Loucy (cell line): Measurements from ENCODE around the gene SCN5A.

Experiments used
- EZH2phosphoT487 ChIP-seq: fragments of 200-600 bp; IDR thresholded peaks from 2 replicates; pipeline ENCODE4 v1.6.1; 2018; ENCODE audit warnings: antibody characterized with exemption, mild to moderate bottlenecking, moderate library complexity, borderline replicate concordance
- TF ChIP-seq, protein P1 (sequence below): fragments of 200-600 bp; sonication (generic); conservative IDR thresholded peaks from 2 replicates; pipeline ENCODE4 v1.5.1; 2014; ENCODE audit warnings: mild to moderate bottlenecking, antibody characterized with exemption, low read length

DNA sequence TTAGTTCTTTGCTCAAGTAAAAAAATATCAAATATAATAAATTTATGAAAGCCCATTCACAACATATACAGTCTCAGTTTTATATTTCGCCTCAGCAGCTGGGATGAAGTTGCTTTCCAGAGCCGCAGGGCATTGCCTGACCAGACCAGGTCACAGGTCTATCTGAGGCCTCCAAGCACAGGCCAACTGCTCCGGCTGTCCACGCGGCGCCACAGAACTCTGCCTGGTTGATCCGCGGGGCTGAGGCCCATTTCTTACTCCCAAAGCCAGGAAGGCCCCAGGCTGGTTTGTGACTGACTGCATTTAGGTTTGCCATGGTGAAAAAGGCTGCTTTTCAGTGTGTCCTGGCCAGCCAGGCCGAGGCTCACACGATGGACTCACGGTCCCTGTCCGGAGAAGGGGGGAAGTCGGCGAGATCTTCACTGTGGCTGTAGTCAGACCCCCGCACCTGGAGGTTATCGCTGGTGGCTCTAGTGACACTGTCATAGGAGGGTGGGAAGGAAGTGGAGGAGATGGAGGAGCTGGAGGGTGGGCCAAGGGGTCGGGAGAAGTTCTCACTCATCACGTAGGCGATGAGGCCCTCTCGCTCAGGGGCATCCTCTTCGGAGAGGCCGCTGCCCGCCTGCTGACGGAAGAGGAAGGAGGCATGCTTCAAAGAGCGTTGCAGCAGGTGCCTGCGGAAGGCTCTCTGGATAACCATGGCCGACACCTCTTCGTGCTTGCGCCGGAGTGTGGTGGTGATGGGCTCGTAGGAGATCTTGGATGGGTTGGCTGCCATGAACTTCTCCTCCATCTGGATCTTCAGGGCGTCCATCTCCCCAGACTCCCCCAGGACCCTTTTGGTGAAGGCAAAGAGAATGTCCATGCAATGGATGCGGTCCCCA is 99.3 kb downstream of the SCN5A start:
- no peak for TF ChIP-seq EZH2phosphoT487
- TF ChIP-seq, protein P1, sequence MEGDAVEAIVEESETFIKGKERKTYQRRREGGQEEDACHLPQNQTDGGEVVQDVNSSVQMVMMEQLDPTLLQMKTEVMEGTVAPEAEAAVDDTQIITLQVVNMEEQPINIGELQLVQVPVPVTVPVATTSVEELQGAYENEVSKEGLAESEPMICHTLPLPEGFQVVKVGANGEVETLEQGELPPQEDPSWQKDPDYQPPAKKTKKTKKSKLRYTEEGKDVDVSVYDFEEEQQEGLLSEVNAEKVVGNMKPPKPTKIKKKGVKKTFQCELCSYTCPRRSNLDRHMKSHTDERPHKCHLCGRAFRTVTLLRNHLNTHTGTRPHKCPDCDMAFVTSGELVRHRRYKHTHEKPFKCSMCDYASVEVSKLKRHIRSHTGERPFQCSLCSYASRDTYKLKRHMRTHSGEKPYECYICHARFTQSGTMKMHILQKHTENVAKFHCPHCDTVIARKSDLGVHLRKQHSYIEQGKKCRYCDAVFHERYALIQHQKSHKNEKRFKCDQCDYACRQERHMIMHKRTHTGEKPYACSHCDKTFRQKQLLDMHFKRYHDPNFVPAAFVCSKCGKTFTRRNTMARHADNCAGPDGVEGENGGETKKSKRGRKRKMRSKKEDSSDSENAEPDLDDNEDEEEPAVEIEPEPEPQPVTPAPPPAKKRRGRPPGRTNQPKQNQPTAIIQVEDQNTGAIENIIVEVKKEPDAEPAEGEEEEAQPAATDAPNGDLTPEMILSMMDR = no peak
